SK-N-SH (cell line): Measurements from ENCODE around the gene SMO. TPM values are rescaled to one million over a fixed set of nuclear protein-coding genes. Genes with fewer than 3 reads are reported as not detected.

ENCODE experiments used
- CTCF ChIA-PET: fragments of 300-600, 350-600 bp; formaldehyde crosslinking; extraction: SDS; loops from one replicate; lab custom pipeline; 2021; lab: Yijun Ruan, JAX
- POLR2A ChIA-PET: fragments of 350-600 bp; sonication (Branson Sonifier 250); formaldehyde crosslinking; extraction: SDS; loops from one replicate; lab custom pipeline; 2020; ENCODE audit warnings: antibody characterized with exemption, inconsistent platforms; lab: Yijun Ruan, JAX
- DNase-seq: peaks from one replicate; pipeline ENCODE4 v3.0.0; 2012
- H2AFZ ChIP-seq: fragments of 200-600 bp; sonication (generic); 2 replicates; pipeline ENCODE4 v1.8.1; 2016; ENCODE audit warnings: antibody characterized with exemption, mild to moderate bottlenecking, low read depth
- H3F3A ChIP-seq: fragments of 200-600 bp; sonication (generic); replicated peaks from 2 replicates; pipeline ENCODE3; 2016; ENCODE audit warnings: antibody characterized with exemption, mild to moderate bottlenecking; ENCODE audit not compliant: insufficient read depth
- H3K27ac ChIP-seq, 2 experiments: fragments of 200-500 bp in 1 of 2; fragments of 200-600 bp in 1 of 2; sonication (Bioruptor generic) in 1 of 2; sonication (generic), shearing (Covaris generic) in 1 of 2; 2 replicates each; pipeline versions ENCODE4 v1.5.1 to v1.6.1; 2014 to 2016; ENCODE audit warnings: low read depth in 2 of 2, inconsistent platforms in 1 of 2, low read length in 1 of 2, mild to moderate bottlenecking in 1 of 2, mixed read lengths in 1 of 2
- H3K27me3 ChIP-seq: fragments of 200-600 bp; sonication (generic), shearing (Covaris generic); 2 replicates; pipeline ENCODE4 v1.6.1; 2016; ENCODE audit warnings: mixed run types; ENCODE audit not compliant: insufficient read depth
- H3K36me3 ChIP-seq, 2 experiments: fragments of 200-500 bp in 1 of 2; fragments of 200-600 bp in 1 of 2; sonication (Bioruptor generic) in 1 of 2; sonication (generic) in 1 of 2; replicated peaks in 1 of 2; 2 replicates each; pipeline versions ENCODE3 to v1.5.1; 2014 to 2016; ENCODE audit warnings: low read length in 1 of 2, mild to moderate bottlenecking in 1 of 2; ENCODE audit not compliant: insufficient read depth in 2 of 2, control insufficient read depth in 1 of 2
- H3K4me1 ChIP-seq, 2 experiments: fragments of 200-500 bp in 1 of 2; fragments of 200-600 bp in 1 of 2; sonication (Bioruptor generic) in 1 of 2; sonication (generic), shearing (Covaris generic) in 1 of 2; 2 replicates each; pipeline versions ENCODE4 v1.5.1 to v1.6.1; 2014 to 2016; ENCODE audit warnings: low read depth in 1 of 2, low read length in 1 of 2, mixed run types in 1 of 2; ENCODE audit not compliant: insufficient read depth in 2 of 2, control insufficient read depth in 1 of 2
- H3K4me2 ChIP-seq: fragments of 200-600 bp; sonication (generic), shearing (Covaris generic); 2 replicates; pipeline ENCODE4 v1.6.1; 2017; ENCODE audit warnings: mixed run types
- H3K4me3 ChIP-seq, 2 experiments: fragments of 200-500 bp in 1 of 2; fragments of 200-600 bp in 1 of 2; sonication (Bioruptor generic) in 1 of 2; sonication (generic), shearing (Covaris generic) in 1 of 2; 2 replicates each; pipeline versions ENCODE4 v1.5.1 to v1.8.1; 2014 to 2016; ENCODE audit warnings: low read depth in 2 of 2, inconsistent platforms in 1 of 2, low read length in 1 of 2, mild to moderate bottlenecking in 1 of 2, mixed read lengths in 1 of 2, moderate library complexity in 1 of 2
- H3K79me2 ChIP-seq: fragments of 200-600 bp; sonication (generic); 2 replicates; pipeline ENCODE4 v1.8.1; 2017; ENCODE audit warnings: mild to moderate bottlenecking; ENCODE audit not compliant: insufficient read depth
- H3K9ac ChIP-seq: fragments of 200-600 bp; sonication (generic); 2 replicates; pipeline ENCODE4 v1.6.1; 2017; ENCODE audit warnings: mixed run types
- H3K9me2 ChIP-seq: fragments of 200-600 bp; sonication (generic); 2 replicates; pipeline ENCODE4 v1.6.1; 2017; ENCODE audit warnings: mixed run types
- H3K9me3 ChIP-seq: fragments of 200-600 bp; sonication (generic); 2 replicates; pipeline ENCODE4 v1.6.1; 2017; ENCODE audit warnings: mixed run types, mild to moderate bottlenecking, moderate library complexity
- H4K20me1 ChIP-seq: fragments of 200-600 bp; sonication (generic); 2 replicates; pipeline ENCODE4 v1.6.1; 2017; ENCODE audit warnings: mild to moderate bottlenecking, mixed run types; ENCODE audit not compliant: insufficient read depth
- ELF1 ChIP-seq: IDR thresholded peaks from 2 replicates; pipeline ENCODE4 v1.4.0; 2012
- EZH2phosphoT487 ChIP-seq: fragments of 200-600 bp; sonication (generic); IDR thresholded peaks from 2 replicates; pipeline ENCODE4 v1.6.1; 2017; ENCODE audit warnings: low read depth, mixed run types, mild to moderate bottlenecking, antibody characterized with exemption, moderate library complexity, borderline replicate concordance
- FOSL2 ChIP-seq: IDR thresholded peaks from 2 replicates; pipeline ENCODE4 v1.4.0; 2012; ENCODE audit warnings: low read depth, mild to moderate bottlenecking, moderate library complexity, borderline replicate concordance
- FOXM1 ChIP-seq: IDR thresholded peaks from 2 replicates; pipeline ENCODE4 v1.4.0; 2012; ENCODE audit warnings: low read depth, mild to moderate bottlenecking
- GABPA ChIP-seq: IDR thresholded peaks from 2 replicates; pipeline ENCODE4 v1.4.0; 2012; ENCODE audit warnings: low read depth, mild to moderate bottlenecking
- GATA2 ChIP-seq: sonication (generic); formaldehyde crosslinking; IDR thresholded peaks from 2 replicates; pipeline ENCODE4 v1.5.0; 2020; ENCODE audit warnings: mild to moderate bottlenecking, missing genetic modification reagents
- MAX ChIP-seq: IDR thresholded peaks from 2 replicates; pipeline ENCODE4 v1.4.0; 2012; ENCODE audit warnings: low read depth
- MEF2A ChIP-seq: IDR thresholded peaks from 2 replicates; pipeline ENCODE4 v1.4.0; 2012; ENCODE audit warnings: low read depth, borderline replicate concordance
- NRF1 ChIP-seq: IDR thresholded peaks from 2 replicates; pipeline ENCODE4 v1.6.1; 2012; ENCODE audit warnings: low read depth, mild to moderate bottlenecking, low read length
- RAD21 ChIP-seq: IDR thresholded peaks from 2 replicates; pipeline ENCODE4 v1.6.1; 2012; ENCODE audit warnings: mild to moderate bottlenecking, low read length
- RCOR1 ChIP-seq: fragments of 150-350 bp; IDR thresholded peaks from 2 replicates; pipeline ENCODE4 v1.6.1; 2017; ENCODE audit warnings: antibody characterized with exemption, low read length
- RFX5 ChIP-seq: IDR thresholded peaks from 2 replicates; pipeline ENCODE4 v1.6.1; 2012; ENCODE audit warnings: mild to moderate bottlenecking, improper control_type of control experiment, low read length
- ZBTB33 ChIP-seq: IDR thresholded peaks from 2 replicates; pipeline ENCODE4 v1.4.0; 2012; ENCODE audit warnings: low read depth, borderline replicate concordance
- WGBS: methylation state at CpG from one replicate; pipeline ENCODE4 v1.1.6; 2017; ENCODE audit warnings: low lambda C conversion rate; 5-methylcytosine and 5-hydroxymethylcytosine counted together
- polyA plus RNA-seq, 3 experiments: library from polyadenylated mRNA; depleted of rRNA; stranded (reverse); fragments of >200 nt; gene quantifications; 2 replicates each; pipeline ENCODE4 v1.2.3, GENCODE V29; 2012
- TF ChIP-seq, protein P1 (sequence below): fragments of 150-350 bp; IDR thresholded peaks from 2 replicates; pipeline ENCODE4 v1.6.1; 2017; ENCODE audit warnings: antibody characterized with exemption, low read length, low read depth, borderline replicate concordance
- TF ChIP-seq, protein P2 (sequence below): fragments of 150-350 bp; IDR thresholded peaks from 2 replicates; pipeline ENCODE4 v1.6.1; 2016; ENCODE audit warnings: mild to moderate bottlenecking, low read depth, low read length
- TF ChIP-seq, protein P3 (sequence below): IDR thresholded peaks from 2 replicates; pipeline ENCODE4 v1.6.1; 2012; ENCODE audit warnings: mild to moderate bottlenecking, low read depth, low read length, moderate library complexity

SMO gene
- polyA plus RNA-seq, 1 of the 3 experiments (the other 2 are of a cell fraction), result 37.0 TPM

DNA sequence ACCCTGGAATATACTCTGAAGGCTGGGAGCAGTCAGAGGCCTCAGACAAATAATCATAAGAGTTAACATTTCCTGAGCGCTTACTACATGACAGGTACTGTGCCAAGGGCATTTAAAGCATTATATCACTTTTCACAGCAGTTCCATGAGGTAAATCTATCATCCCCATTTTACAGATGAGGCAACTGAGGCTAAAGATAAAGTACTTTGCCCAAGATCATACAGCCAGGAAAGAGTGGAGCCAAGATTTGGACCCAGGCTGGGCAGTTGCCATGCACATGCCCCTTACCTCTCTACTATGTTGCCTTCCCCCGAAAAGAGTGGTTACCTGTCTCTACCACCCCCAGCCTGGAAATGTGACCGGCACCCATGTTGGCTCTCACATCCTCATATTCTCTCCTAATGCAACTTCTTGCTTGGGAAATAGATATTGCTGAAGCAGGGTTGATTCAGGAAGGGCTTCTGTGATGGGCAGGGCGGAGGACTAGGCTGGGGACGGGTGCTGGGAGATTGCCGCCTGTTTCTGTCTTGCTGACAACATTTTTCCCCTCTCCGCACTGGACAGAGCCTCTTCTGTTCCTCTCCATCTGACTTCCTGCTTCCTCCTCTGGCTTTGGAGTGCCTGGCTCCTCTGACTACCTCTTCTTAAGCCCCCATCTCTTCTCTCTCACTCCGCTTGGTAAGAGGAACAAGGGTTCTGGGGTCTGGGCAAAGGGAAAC is 13.8 kb downstream of the SMO start:
- no peaks in the 10 kb centered on the region for H3K9me3 ChIP-seq
- no peak overlapping the region for H3K4me3 ChIP-seq
- TF ChIP-seq FOXM1 (no peak), RFX5 (no peak), GABPA (no peak), FOSL2 (no peak), MAX (no peak)
- TF ChIP-seq, protein P1, sequence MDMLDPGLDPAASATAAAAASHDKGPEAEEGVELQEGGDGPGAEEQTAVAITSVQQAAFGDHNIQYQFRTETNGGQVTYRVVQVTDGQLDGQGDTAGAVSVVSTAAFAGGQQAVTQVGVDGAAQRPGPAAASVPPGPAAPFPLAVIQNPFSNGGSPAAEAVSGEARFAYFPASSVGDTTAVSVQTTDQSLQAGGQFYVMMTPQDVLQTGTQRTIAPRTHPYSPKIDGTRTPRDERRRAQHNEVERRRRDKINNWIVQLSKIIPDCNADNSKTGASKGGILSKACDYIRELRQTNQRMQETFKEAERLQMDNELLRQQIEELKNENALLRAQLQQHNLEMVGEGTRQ, result no peak
- TF ChIP-seq, protein P2, sequence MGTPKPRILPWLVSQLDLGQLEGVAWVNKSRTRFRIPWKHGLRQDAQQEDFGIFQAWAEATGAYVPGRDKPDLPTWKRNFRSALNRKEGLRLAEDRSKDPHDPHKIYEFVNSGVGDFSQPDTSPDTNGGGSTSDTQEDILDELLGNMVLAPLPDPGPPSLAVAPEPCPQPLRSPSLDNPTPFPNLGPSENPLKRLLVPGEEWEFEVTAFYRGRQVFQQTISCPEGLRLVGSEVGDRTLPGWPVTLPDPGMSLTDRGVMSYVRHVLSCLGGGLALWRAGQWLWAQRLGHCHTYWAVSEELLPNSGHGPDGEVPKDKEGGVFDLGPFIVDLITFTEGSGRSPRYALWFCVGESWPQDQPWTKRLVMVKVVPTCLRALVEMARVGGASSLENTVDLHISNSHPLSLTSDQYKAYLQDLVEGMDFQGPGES, result no peak
- H3K27ac ChIP-seq, result no peak overlapping the region
- no peaks in the 10 kb centered on the region for H3K27me3 ChIP-seq
- peaks cover 29% of the 10 kb centered on the region; the same call in 1 of the 2 replicates for H3K79me2 ChIP-seq
- peaks cover 3% of the 10 kb centered on the region for H3F3A ChIP-seq
- no peak overlapping the region for H2AFZ ChIP-seq
- ChIA-PET POLR2A (no interaction called here), CTCF (interaction anchor here (1.2 to 14.2 kb wide), 5 partner anchors 8 to 96 kb away, joined by 4 to 385 read pairs (median 36); no protein-coding TSS in a partner anchor)
- WGBS, result 97% methylated on average over 8 of the region's 8 CpGs
- H3K9ac ChIP-seq, result no peak overlapping the region
- no peak overlapping the region for H3K4me2 ChIP-seq
- no peak for DNase-seq
- H4K20me1 ChIP-seq, result peaks cover 15% of the 10 kb centered on the region; the same call in 1 of the 2 replicates
- H3K4me1 ChIP-seq, result no peaks in the 10 kb centered on the region
- no peaks in the 10 kb centered on the region for H3K9me2 ChIP-seq
- peaks cover 10 to 17% of the 10 kb centered on the region in 2 experiments for H3K36me3 ChIP-seq

- CTCF ChIA-PET, result interaction anchor here (1.0 to 14.2 kb wide), 6 partner anchors 8 to 442 kb away, joined by 4 to 385 read pairs (median 4); no protein-coding TSS in a partner anchor
- Histone ChIP-seq H3K9me3 (no peaks in the 10 kb centered on the region), H3K4me1 (no peaks in the 10 kb centered on the region)
- TF ChIP-seq MEF2A, result no peak
- no peak for TF ChIP-seq ELF1
- no peak for TF ChIP-seq NRF1
- TF ChIP-seq ZBTB33, result no peak
- no peak for TF ChIP-seq RAD21
- no peak for TF ChIP-seq RCOR1
- no peak for TF ChIP-seq GATA2 (CRISPR knock-in tag)
- TF ChIP-seq EZH2phosphoT487, result no peak
- no peak for TF ChIP-seq MAX
- TF ChIP-seq, protein P3, sequence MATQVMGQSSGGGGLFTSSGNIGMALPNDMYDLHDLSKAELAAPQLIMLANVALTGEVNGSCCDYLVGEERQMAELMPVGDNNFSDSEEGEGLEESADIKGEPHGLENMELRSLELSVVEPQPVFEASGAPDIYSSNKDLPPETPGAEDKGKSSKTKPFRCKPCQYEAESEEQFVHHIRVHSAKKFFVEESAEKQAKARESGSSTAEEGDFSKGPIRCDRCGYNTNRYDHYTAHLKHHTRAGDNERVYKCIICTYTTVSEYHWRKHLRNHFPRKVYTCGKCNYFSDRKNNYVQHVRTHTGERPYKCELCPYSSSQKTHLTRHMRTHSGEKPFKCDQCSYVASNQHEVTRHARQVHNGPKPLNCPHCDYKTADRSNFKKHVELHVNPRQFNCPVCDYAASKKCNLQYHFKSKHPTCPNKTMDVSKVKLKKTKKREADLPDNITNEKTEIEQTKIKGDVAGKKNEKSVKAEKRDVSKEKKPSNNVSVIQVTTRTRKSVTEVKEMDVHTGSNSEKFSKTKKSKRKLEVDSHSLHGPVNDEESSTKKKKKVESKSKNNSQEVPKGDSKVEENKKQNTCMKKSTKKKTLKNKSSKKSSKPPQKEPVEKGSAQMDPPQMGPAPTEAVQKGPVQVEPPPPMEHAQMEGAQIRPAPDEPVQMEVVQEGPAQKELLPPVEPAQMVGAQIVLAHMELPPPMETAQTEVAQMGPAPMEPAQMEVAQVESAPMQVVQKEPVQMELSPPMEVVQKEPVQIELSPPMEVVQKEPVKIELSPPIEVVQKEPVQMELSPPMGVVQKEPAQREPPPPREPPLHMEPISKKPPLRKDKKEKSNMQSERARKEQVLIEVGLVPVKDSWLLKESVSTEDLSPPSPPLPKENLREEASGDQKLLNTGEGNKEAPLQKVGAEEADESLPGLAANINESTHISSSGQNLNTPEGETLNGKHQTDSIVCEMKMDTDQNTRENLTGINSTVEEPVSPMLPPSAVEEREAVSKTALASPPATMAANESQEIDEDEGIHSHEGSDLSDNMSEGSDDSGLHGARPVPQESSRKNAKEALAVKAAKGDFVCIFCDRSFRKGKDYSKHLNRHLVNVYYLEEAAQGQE, result no peak
These were observed 14.8 kb downstream of the SMO start for GRCh38 chr7:129203050-129203741.

More at GRCh38 chr7:129203050-129203741, 14.8 kb downstream of the SMO start:
- Histone ChIP-seq H3F3A (peaks cover 3% of the 10 kb centered on the region), H4K20me1 (peaks cover 12% of the 10 kb centered on the region; the same call in 1 of the 2 replicates), H3K27me3 (no peaks in the 10 kb centered on the region), H3K9ac (no peak overlapping the region), H3K27ac (no peak overlapping the region), H3K4me2 (no peak overlapping the region), H3K79me2 (peaks cover 19% of the 10 kb centered on the region; the same call in 1 of the 2 replicates), H3K4me3 (no peak overlapping the region), H3K36me3 (peaks cover 10 to 17% of the 10 kb centered on the region in 2 experiments), H2AFZ (no peak overlapping the region), H3K9me2 (no peaks in the 10 kb centered on the region)
- POLR2A ChIA-PET, result no interaction called here
- DNase-seq, result no peak
- WGBS, result 74% methylated on average over 6 of the region's 14 CpGs
